ENCODE measurements around the gene ATP8B1. TPM values are rescaled to one million over a fixed set of nuclear protein-coding genes. Genes with fewer than 3 reads are reported as not detected.

ATP8B1 gene
- total and polyA plus RNA-seq, 9 of the 15 experiments (the other 6 are each of a cell fraction or from before 2014, with no cell fraction given), result 0.01 to 0.22 (median 0.03) TPM; not detected in 3

GRCh38 chr18:57846258-57846657, 43.1 kb upstream of the ATP8B1 start (continued):
- peak; percentile 84 for TF ChIP-seq JUN (IDR thresholded peaks at IDR 0.05; ENCODE audit: borderline replicate concordance, low read depth, low read length)
- TF ChIP-seq JUN (CRISPR knock-in tag; IDR thresholded peaks at IDR 0.05; ENCODE audit: borderline replicate concordance), result no peak
- TF ChIP-seq NEUROD1 (IDR thresholded peaks at IDR 0.05; ENCODE audit: borderline replicate concordance, low read depth, low read length, partially characterized antibody), result no peak
- TF ChIP-seq TEAD1 (CRISPR knock-in tag; IDR thresholded peaks at IDR 0.05), result peak; percentile 68 to 72
- peak; percentile 74; the same call in 1 of the 2 replicates for TF ChIP-seq SMARCE1 (IDR thresholded peaks at IDR 0.05)
- peak; percentile 22; the same call in 1 of the 2 replicates for TF ChIP-seq L3MBTL2 (IDR thresholded peaks at IDR 0.05)
- no peak for TF ChIP-seq HDAC6 (IDR thresholded peaks at IDR 0.05; ENCODE audit: low read depth, low read length)
- TF ChIP-seq EWSR1 (IDR thresholded peaks at IDR 0.05; ENCODE audit: borderline replicate concordance, low read depth, partially characterized antibody), result no peak
- no peak for TF ChIP-seq BACH1 (tag; IDR thresholded peaks at IDR 0.05)
- no peak for TF ChIP-seq RNF219 (CRISPR knock-in tag; IDR thresholded peaks at IDR 0.05)
- TF ChIP-seq ZC3H4 (CRISPR knock-in tag; IDR thresholded peaks at IDR 0.05; ENCODE audit: borderline replicate concordance), result no peak
- TF ChIP-seq ARHGAP35 (IDR thresholded peaks at IDR 0.05; ENCODE audit: partially characterized antibody), result no peak
- no peak for TF ChIP-seq ZNF511 (CRISPR knock-in tag; IDR thresholded peaks at IDR 0.05)
- no peak for TF ChIP-seq KLF16 (IDR thresholded peaks at IDR 0.05)
- no peak for TF ChIP-seq POLR2H (tag; IDR thresholded peaks at IDR 0.05; ENCODE audit: low read depth)
- no peak for TF ChIP-seq NCOA6 (IDR thresholded peaks at IDR 0.05)
- TF ChIP-seq EGR1 (conservative IDR thresholded peaks at IDR 0.05), result no peak
- TF ChIP-seq NR4A1 (CRISPR knock-in tag; IDR thresholded peaks at IDR 0.05), result no peak
- TF ChIP-seq NR4A1 (tag; IDR thresholded peaks at IDR 0.05), result no peak
- 0 out of 2 replicates have a peak, but pooled peaks have one; percentile 15 for TF ChIP-seq TEAD2 (tag; IDR thresholded peaks at IDR 0.05)
- no peak for TF ChIP-seq SAFB2 (IDR thresholded peaks at IDR 0.05; ENCODE audit: borderline replicate concordance, low read depth, low read length, severe bottlenecking)
- TF ChIP-seq RBM22 (IDR thresholded peaks at IDR 0.05; ENCODE audit: low read depth, low read length, poor library complexity, severe bottlenecking), result no peak
- TF ChIP-seq ARID1B (IDR thresholded peaks at IDR 0.05), result peak; percentile 85
- no peak; a peak in 1 of 4 replicates for TF ChIP-seq FOXK2 (conservative IDR thresholded peaks at IDR 0.05 in 1 of 2, IDR thresholded peaks at IDR 0.05 in 1 of 2; ENCODE audit: low read depth in 2 of 2)
- no peak for TF ChIP-seq DIDO1 (tag; IDR thresholded peaks at IDR 0.05; ENCODE audit: low read depth)
- no peak for TF ChIP-seq BRD9 (IDR thresholded peaks at IDR 0.05; ENCODE audit: low read depth, partially characterized antibody)
- TF ChIP-seq EP400 (IDR thresholded peaks at IDR 0.05), result 0 out of 2 replicates have a peak, but pooled peaks have one; percentile 21
- TF ChIP-seq PURB (CRISPR knock-in tag; IDR thresholded peaks at IDR 0.05; ENCODE audit: low read depth), result no peak
- no peak for TF ChIP-seq ILF3 (IDR thresholded peaks at IDR 0.05; ENCODE audit: borderline replicate concordance)
- TF ChIP-seq U2AF1 (optimal IDR thresholded peaks at IDR 0.05; ENCODE audit: low read depth, low read length), result no peak
